ENCODE results near the gene HTR6.

The HTR6 gene

DNA sequence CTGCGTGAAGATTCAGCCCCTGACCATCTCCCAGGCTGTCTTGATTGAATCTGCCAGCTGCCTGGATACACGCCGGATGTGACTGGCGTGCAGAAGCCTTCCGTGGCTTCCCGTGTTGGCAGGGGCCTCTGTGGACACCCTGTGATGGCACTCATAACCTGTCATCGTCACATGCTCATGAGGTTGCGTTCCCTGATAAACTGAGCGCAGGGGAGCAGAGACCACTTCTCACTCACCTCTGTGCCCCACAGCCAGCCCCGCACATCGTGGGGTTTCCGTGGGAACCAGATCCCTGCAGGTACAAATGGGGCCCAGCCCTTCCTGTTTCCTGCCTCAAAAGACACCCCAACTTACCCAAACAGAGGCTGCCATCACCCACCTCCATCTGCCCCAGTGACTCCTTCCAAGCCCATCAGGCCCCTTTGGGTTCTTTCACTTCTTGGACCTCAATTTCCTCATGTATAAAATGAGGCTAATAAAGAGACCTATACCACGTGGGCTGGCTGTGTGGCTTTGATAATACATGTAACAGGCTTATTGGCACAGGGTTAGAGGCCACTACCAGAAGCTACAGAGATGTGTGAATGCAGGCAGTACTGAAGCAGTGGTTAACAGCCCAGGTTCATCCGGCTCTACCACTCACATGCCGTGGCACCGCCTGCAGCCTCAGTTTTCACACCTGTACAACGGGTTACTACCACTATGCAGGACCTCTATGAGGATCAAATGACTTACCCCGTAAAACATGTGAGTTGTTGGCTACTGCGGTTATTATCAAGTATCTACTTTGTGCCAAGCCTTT is 23.6 kb downstream of the HTR6 start:
- DNase-seq (ENCODE audit: low spot score): no peak

DNA sequence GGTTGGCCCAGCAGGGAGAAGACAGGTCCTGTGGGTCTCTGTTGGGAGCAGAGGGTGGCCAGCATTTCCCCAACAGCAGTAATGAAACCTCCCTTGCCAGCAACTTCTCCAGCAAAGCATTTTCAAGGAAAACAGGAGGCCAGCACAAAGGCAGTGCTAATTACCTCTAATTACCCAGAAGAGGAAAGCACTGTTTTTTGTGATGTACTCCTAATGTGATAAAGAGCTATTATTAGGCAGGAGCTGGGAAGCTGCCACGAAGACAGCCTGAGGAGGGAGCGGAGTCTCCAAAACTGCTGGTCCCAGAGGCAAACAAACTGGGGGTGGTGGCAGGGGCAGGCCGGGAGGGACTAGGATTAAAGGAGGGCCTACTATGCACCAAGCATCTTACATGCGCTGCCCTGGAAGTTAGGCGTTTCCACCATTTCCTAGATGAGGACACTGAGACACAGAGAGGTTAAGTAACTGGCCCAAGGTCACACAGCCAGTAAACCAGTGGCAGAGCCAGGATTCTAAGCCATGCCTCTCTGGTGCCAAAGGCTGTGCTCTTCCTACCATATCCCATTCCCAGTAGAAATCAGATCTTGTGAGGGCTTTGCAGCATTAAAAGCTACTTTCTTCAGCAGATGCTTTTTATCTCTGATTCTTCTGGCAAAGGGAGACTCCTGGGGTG is 24.5 kb downstream of the HTR6 start:
- no peak for DNase-seq (ENCODE audit: low spot score)

GRCh38 chr1:19689856-19690255 is 25.2 kb downstream of the HTR6 start:
- DNase-seq (ENCODE audit: low spot score): no peak

DNA sequence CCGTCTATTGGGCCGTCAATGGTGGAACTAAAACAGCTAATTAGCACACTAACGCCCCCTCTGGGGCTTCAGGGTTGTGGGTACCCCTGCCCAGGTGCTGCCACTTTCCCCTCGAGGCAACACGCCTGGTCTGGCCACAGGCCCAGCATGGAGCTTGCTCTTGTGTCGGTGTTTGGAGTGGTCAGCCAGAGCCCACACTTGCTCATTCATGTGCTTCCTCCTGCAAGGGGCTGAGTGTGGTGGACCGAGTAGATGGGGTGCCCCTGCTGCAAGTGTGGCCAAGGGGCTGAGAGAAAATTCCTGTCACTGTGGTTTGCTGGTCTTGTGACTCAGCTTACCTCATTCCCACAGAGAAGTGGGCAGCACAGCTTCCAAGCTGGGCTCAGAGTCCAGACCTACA is 25.7 kb downstream of the HTR6 start:
- DNase-seq (ENCODE audit: low spot score): no peak

DNA sequence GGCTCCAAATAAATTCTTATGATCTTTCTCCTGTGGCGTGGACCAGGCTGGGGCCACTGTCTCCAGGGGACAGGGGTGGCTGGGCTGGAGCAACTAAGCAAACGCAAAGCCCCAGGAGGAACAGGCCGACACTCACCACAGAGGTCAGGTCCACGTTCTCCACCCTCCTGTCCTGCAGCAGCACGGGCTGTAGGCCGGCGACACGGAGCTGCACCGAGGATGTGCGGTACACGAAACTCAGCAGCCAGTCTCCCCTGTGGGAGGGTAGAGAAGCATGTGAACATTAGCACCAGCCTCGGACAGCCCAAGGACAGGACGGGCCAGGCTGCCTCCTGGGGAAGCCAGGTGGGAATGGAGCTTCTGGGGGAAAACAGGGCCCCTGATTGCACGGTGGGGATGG is 29.6 kb downstream of the HTR6 start:
- DNase-seq (ENCODE audit: low spot score): no peak

- no peak for DNase-seq (ENCODE audit: low spot score)
Measured at GRCh38 chr1:19695772-19696171, 31.1 kb downstream of the HTR6 start.

DNA sequence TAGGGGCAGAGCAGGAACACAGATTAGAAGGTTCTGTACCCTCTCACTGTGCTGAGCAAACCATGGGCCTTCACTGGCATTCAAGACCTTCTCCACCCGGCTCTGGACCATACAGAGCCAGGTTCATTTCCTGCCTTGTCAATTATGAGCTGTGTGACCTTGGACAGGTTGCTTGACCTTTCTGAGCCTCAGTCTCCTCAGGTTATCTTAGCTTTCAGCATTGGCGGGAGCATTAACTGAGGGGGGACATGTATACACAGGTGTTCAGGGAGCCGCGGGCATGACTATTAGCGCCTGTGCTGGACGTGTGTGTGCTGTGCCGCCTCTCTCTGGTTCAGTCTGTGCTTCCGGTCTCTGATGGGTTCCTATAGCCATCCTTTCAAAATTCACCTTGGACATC is 32.1 kb downstream of the HTR6 start:
- DNase-seq (ENCODE audit: low spot score): no peak

DNA sequence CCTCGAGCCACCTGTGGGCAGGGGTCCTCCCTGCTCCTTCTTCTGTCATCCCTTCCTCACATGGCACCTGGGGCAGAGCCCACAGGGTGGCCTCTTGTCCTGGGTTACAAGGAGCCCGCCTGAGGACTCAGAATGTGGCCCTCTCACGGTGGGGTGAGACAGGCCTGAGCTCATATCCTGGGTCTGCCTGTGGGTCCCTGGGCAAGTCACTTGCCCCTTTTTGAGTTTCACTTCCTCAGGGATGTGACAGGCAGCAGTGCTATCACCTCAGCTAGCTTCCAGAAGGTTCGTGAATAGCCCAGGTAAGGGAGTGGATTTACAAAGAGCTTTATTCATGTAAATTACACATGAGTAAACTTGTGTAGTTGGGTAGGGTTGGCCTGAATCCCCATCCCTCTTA is 33.5 kb downstream of the HTR6 start:
- no peak for DNase-seq (ENCODE audit: low spot score)

- DNase-seq (ENCODE audit: low spot score): no peak
Measured at GRCh38 chr1:19700079-19700777, 35.6 kb downstream of the HTR6 start.

DNA sequence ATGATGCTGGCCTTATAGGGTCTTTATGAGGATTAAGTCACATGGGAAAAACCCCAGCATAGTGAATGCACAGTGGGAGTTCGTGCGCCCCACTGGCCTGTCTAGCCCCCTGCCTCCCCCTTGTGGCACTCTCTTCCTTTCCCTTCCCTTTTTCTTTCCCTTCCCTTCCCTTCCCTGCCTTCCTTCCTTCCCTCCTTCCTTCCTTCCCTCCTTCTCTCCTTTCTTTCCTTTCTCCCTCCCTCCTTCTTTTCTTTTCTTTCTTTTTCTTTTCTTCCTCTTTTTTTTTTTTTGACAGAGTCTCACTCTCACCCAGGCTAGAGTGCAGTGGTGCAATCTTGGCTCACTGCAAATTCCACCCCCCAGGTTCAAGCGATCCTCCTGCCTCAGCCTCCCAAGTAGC is 38.6 kb downstream of the HTR6 start:
- DNase-seq (ENCODE audit: low spot score): no peak

GRCh38 chr1:19704247-19705113 is 39.8 kb downstream of the HTR6 start:
- DNase-seq (ENCODE audit: low spot score): peak; percentile 84

DNA sequence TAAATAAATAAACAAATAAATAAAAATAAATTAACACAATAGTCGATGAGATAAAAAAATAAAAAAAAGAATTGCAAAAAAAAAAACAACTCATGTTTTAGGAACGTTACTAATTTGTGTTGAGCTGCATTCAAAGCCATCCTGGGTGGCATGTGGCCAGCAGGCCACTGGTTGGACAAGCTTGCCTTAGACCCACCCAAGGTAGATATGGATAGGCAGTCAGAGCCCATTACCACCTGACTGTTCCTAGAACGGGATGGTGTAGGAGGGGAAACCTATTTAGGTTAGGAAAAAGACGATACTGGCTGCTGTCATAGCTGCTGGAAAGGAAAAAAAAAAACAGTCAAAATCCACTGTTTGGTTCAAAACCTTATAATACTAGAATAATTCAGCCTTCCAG is 40.8 kb downstream of the HTR6 start:
- DNase-seq (ENCODE audit: low spot score): no peak

GRCh38 chr1:19706136-19706535 is 41.5 kb downstream of the HTR6 start:
- DNase-seq (ENCODE audit: low spot score): no peak

DNA sequence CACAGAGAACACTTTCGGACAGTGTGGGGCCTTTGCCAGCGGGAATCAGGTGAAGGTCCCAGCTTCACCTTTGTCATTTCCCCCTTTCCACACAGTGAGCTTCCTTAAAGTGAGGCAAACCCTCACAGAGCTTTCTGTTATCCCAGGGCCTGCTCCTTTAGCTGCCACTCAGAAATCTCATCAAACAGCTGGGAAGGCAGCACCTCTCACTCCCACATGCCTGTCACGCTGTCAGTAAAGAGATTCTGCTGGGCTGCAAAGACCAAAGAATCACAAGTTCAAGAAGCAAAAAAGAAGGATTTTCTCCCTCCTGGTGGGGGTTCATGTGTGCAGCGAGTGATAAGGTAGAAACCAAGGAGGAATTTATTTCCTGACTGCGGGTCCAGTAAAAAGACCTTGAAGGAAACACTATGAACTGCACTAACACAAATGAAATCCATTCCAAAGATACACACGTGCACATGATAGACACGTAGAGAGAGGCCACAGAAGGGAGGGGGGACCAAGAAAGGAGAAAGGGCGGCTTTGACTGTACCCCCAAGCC is 44.0 kb downstream of the HTR6 start:
- DNase-seq (ENCODE audit: low spot score): no peak

DNA sequence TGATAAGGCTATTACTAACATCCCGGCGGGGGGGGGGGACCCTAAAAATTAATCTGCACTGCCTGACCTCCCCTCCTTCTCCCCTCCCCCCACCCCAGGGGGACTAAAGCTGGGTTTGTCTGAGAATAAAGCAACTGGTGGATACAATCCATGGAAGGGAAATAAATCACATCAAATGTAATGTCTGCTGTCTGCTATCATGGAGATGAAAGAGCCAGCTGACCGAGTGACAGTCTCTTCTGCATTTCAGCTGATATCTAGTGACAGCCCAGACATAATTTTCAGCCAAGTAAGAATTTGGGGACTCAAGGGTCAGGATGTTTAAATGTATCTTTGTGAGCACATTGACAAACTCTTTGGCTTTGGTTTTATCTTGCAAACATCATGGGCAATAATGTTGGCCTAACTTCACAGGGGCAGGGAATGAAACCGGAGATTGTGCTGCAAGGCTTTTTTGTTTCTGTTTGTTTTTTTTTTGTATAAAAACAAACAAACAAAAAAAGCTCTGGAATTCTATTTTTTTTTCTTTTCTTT is 44.7 kb downstream of the HTR6 start:
- DNase-seq (ENCODE audit: low spot score): no peak

- DNase-seq (ENCODE audit: low spot score): no peak
Measured at GRCh38 chr1:19710825-19711611, 46.3 kb downstream of the HTR6 start.

- no peak for DNase-seq (ENCODE audit: low spot score)
Measured at GRCh38 chr1:19712928-19713327, 48.3 kb downstream of the HTR6 start.

GRCh38 chr1:19715334-19716203 is 50.9 kb downstream of the HTR6 start:
- DNase-seq (ENCODE audit: low spot score): peak; percentile 81

DNA sequence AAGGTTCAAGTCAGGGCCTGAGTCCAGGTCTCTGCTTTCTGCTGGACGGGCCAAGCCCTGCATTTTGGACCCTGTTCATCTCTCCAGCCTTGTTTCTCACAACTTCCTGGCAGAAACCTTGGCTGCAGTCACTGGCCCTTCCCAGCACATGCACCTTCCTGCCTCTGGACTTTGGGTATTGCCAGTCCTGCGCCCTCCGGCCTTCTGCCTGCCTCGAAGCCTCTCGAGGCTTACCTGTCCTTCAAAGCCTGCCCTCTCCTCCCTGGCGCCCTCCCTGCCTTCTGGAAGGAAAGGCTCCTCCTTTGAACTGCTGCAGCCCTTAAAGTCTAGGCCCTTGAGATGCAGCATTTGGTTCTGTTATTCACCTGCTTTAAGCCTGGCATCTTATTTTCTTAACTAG is 52.8 kb downstream of the HTR6 start:
- no peak for DNase-seq (ENCODE audit: low spot score)

GRCh38 chr1:19720174-19720573 is 55.5 kb downstream of the HTR6 start:
- no peak for DNase-seq (ENCODE audit: low spot score)
